ENCODE data around the gene LHX3.

LHX3 gene

DNA sequence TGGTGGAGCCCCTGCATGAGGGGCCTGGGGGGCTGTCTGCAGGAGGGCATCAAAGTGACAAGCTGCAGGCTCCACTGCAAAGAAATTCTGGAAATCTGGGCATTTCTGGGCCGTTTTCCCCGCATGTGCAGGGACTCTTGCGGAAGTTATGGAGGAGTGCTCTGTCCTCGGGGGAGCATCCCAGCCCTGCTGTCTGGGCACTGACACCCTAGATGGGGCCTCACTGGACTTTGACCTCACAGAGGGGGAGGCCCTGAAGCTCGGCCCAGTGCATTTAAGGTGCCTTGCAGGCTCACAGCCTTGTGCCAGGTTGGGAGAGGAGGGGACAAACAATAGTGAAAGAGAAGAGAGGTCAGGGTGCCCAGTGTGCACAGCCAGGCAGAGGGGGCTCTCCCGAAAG lies 35.4 kb downstream of the LHX3 start:
- Histone ChIP-seq H3K9ac (ENCODE audit: low read depth, low read length, poor library complexity, severe bottlenecking) (no peak overlapping the region), H3K27me3 (ENCODE audit: insufficient read depth, low read length, poor library complexity, severe bottlenecking) (no peaks in the 10 kb centered on the region), H3K4me1 (ENCODE audit: insufficient read depth, low read length, poor library complexity, severe bottlenecking) (no peaks in the 10 kb centered on the region), H3K36me3 (ENCODE audit: insufficient read depth, low read length) (no peaks in the 10 kb centered on the region), H4K20me1 (ENCODE audit: insufficient read depth, low read length, poor library complexity, severe bottlenecking) (no peaks in the 10 kb centered on the region), H3K4me3 (ENCODE audit: low read length, poor library complexity, severe bottlenecking) (no peak overlapping the region), H3K9me2 (replicated peaks; ENCODE audit: low read depth, low read length) (no peaks in the 10 kb centered on the region), H2AFZ (ENCODE audit: low read length) (no peak overlapping the region), H3F3A (ENCODE audit: low read depth) (no peaks in the 10 kb centered on the region), H3K4me2 (ENCODE audit: low read depth, low read length, poor library complexity, severe bottlenecking) (no peak overlapping the region), H3K9me3 (ENCODE audit: insufficient read depth, low read depth, low read length) (no peaks in the 10 kb centered on the region), H3K79me2 (ENCODE audit: insufficient read depth, low read length) (no peaks in the 10 kb centered on the region)
- TF ChIP-seq EZH2phosphoT487 (IDR thresholded peaks at IDR 0.05; ENCODE audit: borderline replicate concordance), result no peak
- TF ChIP-seq, protein P1, sequence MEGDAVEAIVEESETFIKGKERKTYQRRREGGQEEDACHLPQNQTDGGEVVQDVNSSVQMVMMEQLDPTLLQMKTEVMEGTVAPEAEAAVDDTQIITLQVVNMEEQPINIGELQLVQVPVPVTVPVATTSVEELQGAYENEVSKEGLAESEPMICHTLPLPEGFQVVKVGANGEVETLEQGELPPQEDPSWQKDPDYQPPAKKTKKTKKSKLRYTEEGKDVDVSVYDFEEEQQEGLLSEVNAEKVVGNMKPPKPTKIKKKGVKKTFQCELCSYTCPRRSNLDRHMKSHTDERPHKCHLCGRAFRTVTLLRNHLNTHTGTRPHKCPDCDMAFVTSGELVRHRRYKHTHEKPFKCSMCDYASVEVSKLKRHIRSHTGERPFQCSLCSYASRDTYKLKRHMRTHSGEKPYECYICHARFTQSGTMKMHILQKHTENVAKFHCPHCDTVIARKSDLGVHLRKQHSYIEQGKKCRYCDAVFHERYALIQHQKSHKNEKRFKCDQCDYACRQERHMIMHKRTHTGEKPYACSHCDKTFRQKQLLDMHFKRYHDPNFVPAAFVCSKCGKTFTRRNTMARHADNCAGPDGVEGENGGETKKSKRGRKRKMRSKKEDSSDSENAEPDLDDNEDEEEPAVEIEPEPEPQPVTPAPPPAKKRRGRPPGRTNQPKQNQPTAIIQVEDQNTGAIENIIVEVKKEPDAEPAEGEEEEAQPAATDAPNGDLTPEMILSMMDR (conservative IDR thresholded peaks at IDR 0.05; ENCODE audit: low read length), result no peak

DNA sequence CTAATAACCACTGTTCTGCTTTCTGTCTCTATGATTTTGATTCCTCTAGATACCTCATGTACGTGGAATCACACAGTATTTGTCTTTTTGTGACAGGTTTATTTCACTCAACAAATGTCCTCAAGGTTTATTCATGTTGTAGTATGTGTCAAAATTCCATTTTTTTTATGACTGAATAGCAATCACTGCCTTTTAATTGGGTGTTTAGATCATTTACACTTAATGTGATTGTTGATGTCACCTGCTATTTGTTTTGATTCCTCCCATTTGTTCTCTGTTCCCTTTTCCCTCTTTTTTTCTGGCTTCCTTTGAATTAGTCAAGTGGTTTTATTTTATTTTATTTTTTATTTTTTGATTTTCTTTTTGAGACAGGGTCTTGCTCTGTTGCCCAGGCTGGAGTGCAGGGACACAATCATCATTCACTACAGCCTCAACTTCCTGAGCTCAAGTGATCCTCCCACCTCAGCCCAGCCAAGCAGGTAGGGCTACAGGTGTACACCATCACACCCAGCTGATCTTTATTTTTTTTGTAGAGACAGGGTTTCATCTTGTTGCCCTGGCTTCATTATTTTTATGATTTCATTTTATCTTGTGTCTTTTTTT lies 41.6 kb downstream of the LHX3 start:
- Histone ChIP-seq H3K9ac (ENCODE audit: low read depth, low read length, poor library complexity, severe bottlenecking) (no peak overlapping the region), H3K27me3 (ENCODE audit: insufficient read depth, low read length, poor library complexity, severe bottlenecking) (no peaks in the 10 kb centered on the region), H3K4me3 (ENCODE audit: low read length, poor library complexity, severe bottlenecking) (no peak overlapping the region), H3K36me3 (ENCODE audit: insufficient read depth, low read length) (no peaks in the 10 kb centered on the region), H3K9me3 (ENCODE audit: insufficient read depth, low read depth, low read length) (no peaks in the 10 kb centered on the region), H3K79me2 (ENCODE audit: insufficient read depth, low read length) (no peaks in the 10 kb centered on the region), H3K9me2 (replicated peaks; ENCODE audit: low read depth, low read length) (no peaks in the 10 kb centered on the region), H3K4me2 (ENCODE audit: low read depth, low read length, poor library complexity, severe bottlenecking) (no peak overlapping the region), H2AFZ (ENCODE audit: low read length) (no peak overlapping the region), H4K20me1 (ENCODE audit: insufficient read depth, low read length, poor library complexity, severe bottlenecking) (no peaks in the 10 kb centered on the region), H3K4me1 (ENCODE audit: insufficient read depth, low read length, poor library complexity, severe bottlenecking) (no peaks in the 10 kb centered on the region), H3F3A (ENCODE audit: low read depth) (no peaks in the 10 kb centered on the region)
- TF ChIP-seq, protein P1 (conservative IDR thresholded peaks at IDR 0.05; ENCODE audit: low read length), result no peak
- TF ChIP-seq EZH2phosphoT487 (IDR thresholded peaks at IDR 0.05; ENCODE audit: borderline replicate concordance), result no peak

DNA sequence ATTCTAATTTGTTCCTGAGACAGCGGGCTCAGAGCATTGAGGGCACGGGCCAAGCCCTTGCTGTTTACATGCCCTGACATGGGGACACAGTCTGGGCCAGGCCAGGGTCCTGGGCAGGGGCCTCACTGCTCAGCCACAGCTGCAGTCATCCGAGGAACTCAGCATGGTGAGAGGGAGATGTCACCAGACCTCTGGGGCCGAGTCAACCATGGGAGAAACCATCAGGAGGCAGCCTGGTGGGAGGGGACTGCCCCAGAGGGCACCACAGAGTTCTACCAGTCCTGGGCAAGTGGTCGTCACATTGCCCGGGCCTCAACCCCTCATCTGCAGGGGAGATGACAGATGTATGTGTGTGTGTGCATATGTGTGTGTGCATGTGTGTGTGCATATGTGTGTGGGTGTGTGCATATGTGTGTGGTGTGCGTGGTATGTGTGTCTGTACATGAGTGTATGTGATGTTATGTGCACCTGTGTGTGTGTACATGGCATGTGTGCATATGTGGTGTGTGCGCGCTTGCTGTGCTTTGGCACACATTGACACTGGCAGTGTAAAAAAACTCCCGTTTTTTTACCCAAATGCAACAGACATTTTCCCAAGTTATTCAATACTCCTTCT lies 43.8 kb downstream of the LHX3 start:
- H3K9me2 ChIP-seq (replicated peaks; ENCODE audit: low read depth, low read length), result no peaks in the 10 kb centered on the region
- H4K20me1 ChIP-seq (ENCODE audit: insufficient read depth, low read length, poor library complexity, severe bottlenecking), result no peaks in the 10 kb centered on the region
- no peaks in the 10 kb centered on the region for H3K9me3 ChIP-seq (ENCODE audit: insufficient read depth, low read depth, low read length)
- no peak for TF ChIP-seq EZH2phosphoT487 (IDR thresholded peaks at IDR 0.05; ENCODE audit: borderline replicate concordance)
- TF ChIP-seq, protein P1 (conservative IDR thresholded peaks at IDR 0.05; ENCODE audit: low read length), result no peak
- H3K4me1 ChIP-seq (ENCODE audit: insufficient read depth, low read length, poor library complexity, severe bottlenecking), result peaks cover 5% of the 10 kb centered on the region
- H3K4me3 ChIP-seq (ENCODE audit: low read length, poor library complexity, severe bottlenecking), result no peak overlapping the region
- H3K4me2 ChIP-seq (ENCODE audit: low read depth, low read length, poor library complexity, severe bottlenecking), result no peak overlapping the region
- no peaks in the 10 kb centered on the region for H3K36me3 ChIP-seq (ENCODE audit: insufficient read depth, low read length)
- H2AFZ ChIP-seq (ENCODE audit: low read length), result no peak overlapping the region
- H3K9ac ChIP-seq (ENCODE audit: low read depth, low read length, poor library complexity, severe bottlenecking), result no peak overlapping the region
- H3K27me3 ChIP-seq (ENCODE audit: insufficient read depth, low read length, poor library complexity, severe bottlenecking), result no peaks in the 10 kb centered on the region
- H3F3A ChIP-seq (ENCODE audit: low read depth), result no peaks in the 10 kb centered on the region
- no peaks in the 10 kb centered on the region for H3K79me2 ChIP-seq (ENCODE audit: insufficient read depth, low read length)
